Activated gamma-delta T cell (primary cell): ENCODE results near the gene GM2A.
"Not testable (repeated sequence)": the region's sequence is repeated elsewhere in the genome, so short reads cannot be mapped to it uniquely, and the experiment has no call there.

ENCODE experiments used
- DNase-seq: peaks from one replicate; lab custom pipeline; 2025; lab: John Stamatoyannopoulos, UW

Gene GM2A

DNA sequence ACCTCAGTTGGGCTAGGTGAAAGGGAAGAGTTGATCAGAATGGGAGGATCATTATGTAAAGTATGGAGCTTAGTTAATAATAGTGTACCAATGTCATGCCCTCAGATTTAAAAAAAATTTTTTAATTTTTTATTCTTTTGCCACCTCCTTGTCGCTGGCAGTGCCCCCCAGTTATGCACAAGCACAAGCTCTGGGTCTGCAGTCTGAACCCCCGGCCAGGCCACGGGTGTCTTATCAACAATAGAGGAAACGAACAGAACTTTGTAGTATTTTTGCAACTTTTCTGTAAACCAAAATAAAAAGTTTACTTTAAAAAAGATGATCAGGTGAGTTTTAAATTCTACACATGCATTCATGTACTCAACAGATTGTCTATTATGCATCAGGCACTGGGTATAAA is 1.4 kb upstream of the GM2A start:
- DNase-seq, result no peak

DNA sequence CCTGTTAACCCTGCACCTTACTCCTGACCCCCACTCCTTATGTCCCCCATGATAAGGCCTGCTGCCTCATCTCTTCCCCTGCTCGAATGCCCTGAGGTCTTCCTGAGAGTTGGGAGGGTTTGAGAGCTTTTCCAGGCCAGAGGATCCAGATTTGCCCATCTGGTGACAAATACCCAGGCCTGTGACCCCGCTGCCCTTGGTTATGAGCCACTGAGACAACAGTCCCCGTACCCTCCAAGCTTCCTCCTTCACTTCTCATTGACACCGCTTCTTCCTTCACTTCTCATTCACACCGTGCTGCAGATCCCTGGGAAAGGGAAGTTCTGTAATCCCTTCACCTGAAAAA is 593 bp downstream of the GM2A start:
- DNase-seq, result no peak

DNA sequence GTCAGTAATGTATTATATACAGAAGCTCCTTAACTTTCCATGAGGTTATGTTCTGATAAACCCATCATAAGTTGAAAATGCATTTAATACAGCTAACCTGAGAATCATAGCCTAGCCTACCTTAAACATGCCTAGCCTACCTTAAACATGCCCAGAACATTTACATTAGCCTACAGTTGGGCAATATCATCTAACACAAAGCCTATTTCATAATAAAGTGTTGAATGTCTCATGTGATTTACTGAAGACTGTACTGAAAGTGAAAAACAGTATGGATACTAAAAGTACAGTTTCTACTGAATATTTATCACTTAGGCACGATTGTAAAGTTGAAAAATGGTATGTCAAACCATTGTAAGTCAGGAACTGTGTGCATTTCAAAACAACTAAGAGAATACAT is 1.6 kb downstream of the GM2A start:
- DNase-seq, result no peak

- not testable (repeated sequence) for DNase-seq
Observed at GRCh38 chr5:151254990-151255389, 2.0 kb downstream of the GM2A start.

GRCh38 chr5:151255621-151256286 is 2.8 kb downstream of the GM2A start:
- no peak for DNase-seq

- no peak for DNase-seq
Observed at GRCh38 chr5:151257731-151258181, 4.8 kb downstream of the GM2A start.

DNA sequence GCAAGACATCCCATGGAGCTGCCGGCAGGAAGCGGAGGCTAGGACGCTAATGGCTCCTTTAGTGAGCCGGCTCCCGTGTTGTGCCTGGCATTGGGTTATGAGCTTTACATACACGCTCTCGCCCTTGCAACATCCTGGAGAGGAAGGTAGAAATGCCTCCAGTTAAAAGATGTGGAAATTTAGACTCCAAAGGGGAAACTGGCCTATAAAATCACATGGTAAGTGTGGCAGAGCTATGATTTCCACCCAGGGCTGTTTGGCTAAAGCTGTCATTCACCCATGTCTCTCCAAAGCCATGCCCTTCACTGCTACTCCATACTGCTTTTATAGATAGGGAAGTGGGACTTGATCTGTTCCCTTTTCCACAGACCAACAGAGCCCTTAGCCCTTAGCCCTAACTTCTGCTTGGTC is 5.2 kb downstream of the GM2A start:
- DNase-seq, result no peak

GRCh38 chr5:151258816-151259215 is 5.8 kb downstream of the GM2A start:
- no peak for DNase-seq

- DNase-seq, result no peak
Observed at GRCh38 chr5:151259931-151260330, 6.9 kb downstream of the GM2A start.

GRCh38 chr5:151262532-151262931 is 9.5 kb downstream of the GM2A start:
- no peak for DNase-seq

- DNase-seq, result no peak
Observed at GRCh38 chr5:151264113-151264512, 11.1 kb downstream of the GM2A start.

- no peak for DNase-seq
Observed at GRCh38 chr5:151267491-151268260, 14.7 kb downstream of the GM2A start.

DNA sequence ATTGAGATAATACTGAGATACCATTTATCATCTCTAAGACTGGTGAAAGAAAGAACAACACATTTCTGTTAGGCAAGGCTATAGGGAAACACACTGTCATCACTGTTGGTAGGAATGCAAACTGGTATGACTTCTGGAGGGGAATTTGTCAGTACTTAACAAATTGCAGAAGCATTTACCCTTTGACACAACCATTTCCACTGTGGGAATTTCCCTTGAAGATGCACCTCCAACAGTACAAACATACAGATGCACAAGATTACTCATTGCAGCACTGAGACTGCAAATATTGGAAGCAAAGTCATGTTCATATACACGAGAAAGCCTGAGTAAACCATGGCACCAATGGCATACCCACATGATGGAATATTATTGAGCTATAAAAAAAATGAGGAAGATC is 17.6 kb downstream of the GM2A start:
- DNase-seq, result no peak

- no peak for DNase-seq
Observed at GRCh38 chr5:151271336-151271735, 18.4 kb downstream of the GM2A start.

- DNase-seq, result no peak
Observed at GRCh38 chr5:151274666-151275065, 21.7 kb downstream of the GM2A start.

GRCh38 chr5:151275803-151276202 is 22.8 kb downstream of the GM2A start:
- DNase-seq, result no peak

GRCh38 chr5:151278845-151279244 is 25.9 kb downstream of the GM2A start:
- DNase-seq, result no peak

GRCh38 chr5:151280443-151280842 is 27.5 kb downstream of the GM2A start:
- no peak for DNase-seq

GRCh38 chr5:151281001-151281639 is 28.1 kb downstream of the GM2A start:
- no peak for DNase-seq

DNA sequence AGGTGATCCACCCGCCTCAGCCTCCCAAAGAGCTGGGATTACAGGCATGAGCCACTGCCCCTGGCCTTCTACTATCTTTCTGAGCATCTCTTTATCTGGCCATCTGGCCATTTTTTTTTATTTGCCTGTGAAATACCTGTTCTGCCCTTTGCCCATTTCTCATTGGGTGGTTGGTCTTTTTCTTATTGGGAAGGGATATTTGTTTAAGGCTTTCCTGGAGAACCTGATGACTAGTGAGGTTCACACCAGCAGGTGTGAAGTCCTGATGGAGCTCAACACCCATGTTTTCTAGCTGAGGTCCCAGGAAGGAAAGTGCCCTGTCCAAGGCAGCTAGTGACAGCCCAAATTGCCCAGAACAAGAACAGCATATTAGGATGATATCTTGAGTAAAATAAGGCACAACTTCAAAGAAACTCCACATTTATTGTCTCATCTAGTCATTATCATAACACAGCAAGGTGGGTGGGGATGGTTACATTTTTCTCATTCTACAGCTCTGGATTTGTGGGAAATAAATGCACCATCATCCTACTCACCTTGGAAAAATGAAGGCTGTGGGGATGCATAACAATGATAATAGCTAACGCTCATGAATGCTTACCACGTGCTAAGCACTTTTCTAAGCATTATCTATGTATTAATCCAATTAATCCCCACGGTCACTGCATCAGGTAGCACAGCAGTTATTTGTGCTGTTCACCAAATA is 30.3 kb downstream of the GM2A start:
- no peak for DNase-seq

- DNase-seq, result no peak
Observed at GRCh38 chr5:151284392-151284967, 31.5 kb downstream of the GM2A start.

DNA sequence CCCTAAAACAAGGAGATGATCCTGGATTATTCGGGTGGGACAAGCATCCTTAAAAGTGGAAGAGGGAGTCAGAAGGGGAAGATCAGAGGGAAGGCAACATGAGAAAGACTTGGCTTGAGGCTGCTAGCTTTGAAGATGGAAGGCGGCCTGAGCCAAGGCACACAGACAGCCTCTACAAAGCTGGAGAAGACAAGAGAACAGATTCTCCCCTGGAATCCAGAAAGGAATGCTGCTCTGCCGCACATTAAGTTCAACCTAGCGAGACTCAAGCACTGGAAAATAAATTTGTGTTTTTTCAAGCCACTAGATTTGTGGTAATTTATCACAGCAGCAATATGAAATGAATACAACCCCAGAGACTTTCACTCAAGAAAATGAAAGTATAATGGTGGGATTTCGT is 32.7 kb downstream of the GM2A start:
- DNase-seq, result no peak
